Mucosa of rectum (tissue), 2 donors: ENCODE measurements around the gene SPATA1.
"Not testable (repeated sequence)": the region's sequence is repeated elsewhere in the genome, so short reads cannot be mapped to it uniquely, and the experiment has no call there.

Source experiments
- H3K27ac ChIP-seq, 2 donors: one replicate each; pipeline ENCODE4 v1.7.0; 2013; ENCODE audit warnings: inconsistent platforms in 2 of 2, low read depth in 2 of 2, low read length in 2 of 2
- H3K27me3 ChIP-seq, 2 donors: one replicate each; pipeline ENCODE4 v1.7.0; 2013; ENCODE audit warnings: low read length in 2 of 2; ENCODE audit not compliant: control insufficient read depth in 2 of 2, insufficient read depth in 2 of 2
- H3K36me3 ChIP-seq, 2 donors: one replicate each; pipeline ENCODE4 v1.7.0; 2013; ENCODE audit warnings: low read length in 2 of 2; ENCODE audit not compliant: control insufficient read depth in 2 of 2, insufficient read depth in 2 of 2
- H3K4me1 ChIP-seq, 2 donors: one replicate each; pipeline ENCODE4 v1.7.0; 2013; ENCODE audit warnings: low read length in 2 of 2, mild to moderate bottlenecking in 1 of 2; ENCODE audit not compliant: control insufficient read depth in 2 of 2, insufficient read depth in 2 of 2
- H3K4me3 ChIP-seq, 2 donors: one replicate each; pipeline ENCODE4 v1.7.0; 2013; ENCODE audit warnings: low read length in 2 of 2
- H3K9ac ChIP-seq, 2 donors: one replicate each; pipeline ENCODE4 v1.7.0; 2013; ENCODE audit warnings: low read length in 2 of 2, low read depth in 1 of 2, mild to moderate bottlenecking in 1 of 2
- H3K9me3 ChIP-seq, 2 donors: one replicate each; pipeline ENCODE4 v1.7.0; 2013; ENCODE audit warnings: low read length in 2 of 2; ENCODE audit not compliant: control insufficient read depth in 2 of 2
- donor health status: healthy.
- donor health status: Normal muscosa, but diverticular disease.

The SPATA1 gene

GRCh38 chr1:84507887-84508286 is 1.7 kb downstream of the SPATA1 start:
- H3K27me3 ChIP-seq, H3K27ac ChIP-seq, H3K9ac ChIP-seq, H3K9me3 ChIP-seq, H3K36me3 ChIP-seq: not testable (repeated sequence)
- H3K4me1 ChIP-seq: peaks cover 12 to 19% of the 10 kb centered on the region in 2 donors
- H3K4me3 ChIP-seq: peak overlapping the region in 1 of 2 donors; percentile 93

- Histone ChIP-seq H3K27me3 (no peaks in the 10 kb centered on the region), H3K27ac (no peak overlapping the region), H3K36me3 (no peaks in the 10 kb centered on the region), H3K9ac (no peak overlapping the region), H3K4me1 (peaks cover 11 to 14% of the 10 kb centered on the region in 2 donors), H3K9me3 (no peaks in the 10 kb centered on the region), H3K4me3 (no peak overlapping the region)
These were observed 2.3 kb downstream of the SPATA1 start for GRCh38 chr1:84508510-84508909.

GRCh38 chr1:84509029-84509428 is 2.8 kb downstream of the SPATA1 start:
- Histone ChIP-seq H3K27me3 (no peaks in the 10 kb centered on the region), H3K36me3 (no peaks in the 10 kb centered on the region), H3K4me3 (no peak overlapping the region), H3K9me3 (no peaks in the 10 kb centered on the region), H3K27ac (no peak overlapping the region), H3K9ac (no peak overlapping the region), H3K4me1 (peaks cover 6 to 9% of the 10 kb centered on the region in 2 donors)

GRCh38 chr1:84510165-84510564 is 4.0 kb downstream of the SPATA1 start:
- no peaks in the 10 kb centered on the region for H3K36me3 ChIP-seq
- H3K9ac ChIP-seq: no peak overlapping the region
- H3K4me3 ChIP-seq: no peak overlapping the region
- no peaks in the 10 kb centered on the region for H3K9me3 ChIP-seq
- H3K27me3 ChIP-seq: no peaks in the 10 kb centered on the region
- no peaks in the 10 kb centered on the region for H3K4me1 ChIP-seq
- no peak overlapping the region for H3K27ac ChIP-seq

GRCh38 chr1:84510668-84511067 is 4.5 kb downstream of the SPATA1 start:
- Histone ChIP-seq H3K9me3 (no peaks in the 10 kb centered on the region), H3K9ac (no peak overlapping the region), H3K27me3 (no peaks in the 10 kb centered on the region), H3K4me1 (no peaks in the 10 kb centered on the region), H3K27ac (no peak overlapping the region), H3K4me3 (no peak overlapping the region), H3K36me3 (no peaks in the 10 kb centered on the region)

- Histone ChIP-seq H3K36me3 (no peaks in the 10 kb centered on the region), H3K27ac (no peak overlapping the region), H3K27me3 (no peaks in the 10 kb centered on the region), H3K4me1 (no peaks in the 10 kb centered on the region), H3K4me3 (no peak overlapping the region), H3K9me3 (no peaks in the 10 kb centered on the region), H3K9ac (no peak overlapping the region)
These were observed 18.4 kb downstream of the SPATA1 start for GRCh38 chr1:84524590-84524989.

GRCh38 chr1:84525779-84526178 is 19.6 kb downstream of the SPATA1 start:
- no peaks in the 10 kb centered on the region for H3K9me3 ChIP-seq
- no peak overlapping the region for H3K4me3 ChIP-seq
- H3K27me3 ChIP-seq: no peaks in the 10 kb centered on the region
- H3K27ac ChIP-seq: no peak overlapping the region
- H3K4me1 ChIP-seq: no peaks in the 10 kb centered on the region
- no peaks in the 10 kb centered on the region for H3K36me3 ChIP-seq
- no peak overlapping the region for H3K9ac ChIP-seq

GRCh38 chr1:84538599-84538998 is 32.4 kb downstream of the SPATA1 start:
- H3K9ac ChIP-seq: no peak overlapping the region
- no peaks in the 10 kb centered on the region for H3K4me1 ChIP-seq

GRCh38 chr1:84539972-84540371 is 33.8 kb downstream of the SPATA1 start:
- H3K4me3 ChIP-seq: no peak overlapping the region

More at GRCh38 chr1:84538599-84538998, 32.4 kb downstream of the SPATA1 start:
- H3K36me3 ChIP-seq: peaks cover 0 to 5% of the 10 kb centered on the region in 2 donors
- H3K27me3 ChIP-seq: no peaks in the 10 kb centered on the region
- H3K9me3 ChIP-seq: no peaks in the 10 kb centered on the region
- no peak overlapping the region for H3K4me3 ChIP-seq
- H3K27ac ChIP-seq: no peak overlapping the region

GRCh38 chr1:84540759-84541158 is 34.6 kb downstream of the SPATA1 start:
- H3K4me1 ChIP-seq: no peaks in the 10 kb centered on the region
- peaks cover 0 to 5% of the 10 kb centered on the region in 2 donors for H3K36me3 ChIP-seq
- no peak overlapping the region for H3K9ac ChIP-seq
- H3K27me3 ChIP-seq: no peaks in the 10 kb centered on the region
- no peaks in the 10 kb centered on the region for H3K9me3 ChIP-seq
- no peak overlapping the region for H3K27ac ChIP-seq
- H3K4me3 ChIP-seq: no peak overlapping the region

More at GRCh38 chr1:84539972-84540371, 33.8 kb downstream of the SPATA1 start:
- Histone ChIP-seq H3K36me3 (peaks cover 0 to 5% of the 10 kb centered on the region in 2 donors), H3K9me3 (no peaks in the 10 kb centered on the region), H3K27me3 (no peaks in the 10 kb centered on the region), H3K27ac (no peak overlapping the region), H3K9ac (no peak overlapping the region), H3K4me1 (no peaks in the 10 kb centered on the region)

- no peak overlapping the region for H3K27ac ChIP-seq
- no peaks in the 10 kb centered on the region for H3K4me1 ChIP-seq
- no peak overlapping the region for H3K4me3 ChIP-seq
- no peak overlapping the region for H3K9ac ChIP-seq
- H3K9me3 ChIP-seq: no peaks in the 10 kb centered on the region
- H3K27me3 ChIP-seq: no peaks in the 10 kb centered on the region
- H3K36me3 ChIP-seq: peaks cover 0 to 5% of the 10 kb centered on the region in 2 donors
These were observed 35.5 kb downstream of the SPATA1 start for GRCh38 chr1:84541679-84542078.
